Measurements from ENCODE around the gene MYH9.

Gene MYH9

GRCh38 chr22:36385491-36386350 is 2.0 kb downstream of the MYH9 start:
- no peak for DNase-seq

- DNase-seq, result no peak
Observed at GRCh38 chr22:36384766-36385481, 2.8 kb downstream of the MYH9 start.

DNA sequence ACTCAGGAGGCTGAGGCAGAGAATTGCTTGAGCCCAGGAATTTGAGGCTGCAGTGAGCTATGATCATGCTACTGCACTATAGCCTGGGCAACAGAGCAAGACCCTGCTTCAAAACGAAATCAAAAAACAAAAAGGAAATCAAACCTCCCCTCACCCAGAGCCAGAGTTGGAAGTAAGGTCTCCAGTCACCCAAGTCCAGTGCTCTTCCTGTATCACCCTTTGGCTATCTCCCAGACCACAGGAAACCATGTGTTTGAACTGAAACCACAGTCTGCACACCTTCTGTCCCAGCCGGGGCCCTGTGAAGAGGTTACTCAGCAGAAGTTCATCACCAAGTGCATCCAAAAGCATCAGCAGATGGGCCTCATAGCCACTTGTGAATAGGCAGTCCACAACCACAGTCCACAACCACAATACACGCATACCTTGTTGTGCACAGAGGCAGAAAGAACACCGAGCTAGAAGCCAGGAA is 4.6 kb downstream of the MYH9 start:
- DNase-seq, result no peak

DNA sequence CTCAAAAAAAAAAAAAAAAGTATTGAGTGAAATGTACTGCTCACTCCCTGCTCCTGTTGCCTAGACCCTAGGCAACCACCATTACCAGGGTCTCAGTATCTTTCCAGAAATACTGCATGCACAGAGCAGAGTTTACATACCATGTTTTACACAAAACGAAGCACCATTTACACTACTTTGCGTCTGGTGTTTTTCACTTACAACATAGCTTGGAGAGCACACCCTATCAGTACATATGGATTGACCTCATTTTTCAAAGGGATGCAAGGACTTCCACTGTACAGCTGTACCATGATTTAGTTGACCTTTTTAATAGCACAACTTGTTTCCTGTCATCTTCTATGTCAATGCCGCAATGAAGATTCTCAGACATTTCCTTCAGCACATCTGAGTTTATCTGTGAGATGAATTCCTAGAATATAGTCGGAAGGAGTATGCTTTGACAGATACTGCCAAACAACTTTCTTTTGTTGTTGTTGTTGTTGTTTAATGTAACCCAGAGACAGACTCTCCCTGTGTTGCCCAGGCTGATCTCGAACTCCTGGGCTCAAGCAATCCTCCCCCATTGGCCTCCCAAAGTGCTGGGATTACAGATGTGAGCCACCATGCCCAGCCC is 6.1 kb downstream of the MYH9 start:
- DNase-seq, result no peak

GRCh38 chr22:36379593-36380361 is 8.0 kb downstream of the MYH9 start:
- no peak for DNase-seq

DNA sequence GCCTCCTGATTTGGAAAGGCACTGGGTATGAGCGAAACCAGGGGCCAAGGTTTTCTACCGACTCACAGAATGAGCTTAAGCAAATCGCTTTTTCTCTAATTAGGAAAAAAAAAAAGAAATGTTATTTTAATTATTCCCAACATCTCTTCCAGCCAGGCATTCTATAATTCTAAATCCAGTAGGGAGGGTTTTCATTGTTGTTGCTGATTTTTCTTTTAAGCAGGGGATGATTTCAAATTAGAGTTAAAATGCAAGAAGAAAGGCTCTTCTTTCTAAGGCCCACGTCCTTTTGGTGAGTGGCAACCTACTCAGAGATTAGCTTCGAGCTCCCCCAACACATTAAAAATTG is 8.9 kb downstream of the MYH9 start:
- DNase-seq, result no peak

DNA sequence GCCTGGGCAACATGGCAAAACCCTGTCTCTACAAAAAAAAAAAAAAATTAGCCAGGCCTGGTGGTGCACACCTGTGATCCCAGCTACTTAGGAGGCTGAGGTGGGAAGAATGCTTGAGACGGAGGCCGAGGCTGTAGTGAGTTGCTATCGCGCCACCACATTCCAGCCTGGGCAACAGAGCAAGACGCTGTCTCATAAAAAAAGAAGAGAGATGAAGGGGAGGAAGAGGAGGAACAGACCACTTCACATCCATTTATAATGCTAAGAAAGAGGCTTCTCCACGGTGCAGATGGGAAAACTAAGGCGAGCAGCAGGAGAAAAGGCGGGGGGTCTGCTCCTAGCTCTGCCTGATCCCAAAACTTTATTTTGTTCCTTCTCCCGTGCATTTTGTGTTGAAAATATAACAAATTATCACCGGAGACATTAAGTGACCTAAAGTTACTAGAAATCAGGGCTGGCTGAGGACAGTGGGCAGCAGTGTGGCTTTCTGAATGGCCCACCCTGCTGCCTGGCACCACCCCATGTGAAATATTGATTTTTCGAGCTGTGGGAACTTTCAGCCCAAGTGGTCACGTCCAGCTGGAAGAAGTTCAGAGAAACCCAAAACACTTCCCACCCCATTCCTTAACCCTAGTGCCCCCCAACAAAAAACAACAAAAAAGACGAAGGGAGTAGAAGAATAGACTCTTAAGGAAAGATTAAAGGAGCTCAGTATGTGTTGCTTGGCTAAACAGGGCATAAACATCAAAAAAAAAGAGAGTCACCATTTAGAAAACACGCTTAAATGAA is 9.5 kb downstream of the MYH9 start:
- DNase-seq, result no peak

DNA sequence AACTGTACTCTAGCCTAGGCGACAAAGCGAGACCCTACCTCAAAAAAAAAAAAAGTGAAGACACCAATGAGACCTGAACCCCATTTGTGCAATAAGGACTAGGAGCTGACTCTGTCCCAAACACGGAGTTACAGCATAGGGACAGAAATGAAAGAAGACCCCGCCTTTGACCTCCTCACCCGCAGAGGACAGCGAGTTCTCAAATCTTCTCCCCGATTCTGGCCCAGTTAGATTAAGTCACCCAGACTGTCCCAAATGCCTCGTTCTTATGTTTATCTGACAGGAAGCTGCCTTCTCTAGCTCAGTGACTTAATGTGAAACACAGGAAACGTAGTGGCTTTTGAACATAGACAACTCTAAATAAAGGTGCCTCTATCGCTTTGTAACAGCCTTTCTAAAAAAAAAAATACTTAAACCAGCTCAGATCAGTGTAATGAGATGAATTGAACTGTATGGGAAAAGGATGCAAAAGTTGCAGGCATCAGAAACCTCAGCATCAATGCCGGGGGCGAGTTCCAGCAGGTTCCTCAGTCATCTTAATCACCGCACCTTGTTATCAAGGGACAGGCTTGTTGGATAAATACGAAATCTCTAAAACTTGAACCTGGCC is 10.6 kb downstream of the MYH9 start:
- DNase-seq, result peak; percentile 54

GRCh38 chr22:36376265-36376664 is 11.5 kb downstream of the MYH9 start:
- DNase-seq, result no peak

DNA sequence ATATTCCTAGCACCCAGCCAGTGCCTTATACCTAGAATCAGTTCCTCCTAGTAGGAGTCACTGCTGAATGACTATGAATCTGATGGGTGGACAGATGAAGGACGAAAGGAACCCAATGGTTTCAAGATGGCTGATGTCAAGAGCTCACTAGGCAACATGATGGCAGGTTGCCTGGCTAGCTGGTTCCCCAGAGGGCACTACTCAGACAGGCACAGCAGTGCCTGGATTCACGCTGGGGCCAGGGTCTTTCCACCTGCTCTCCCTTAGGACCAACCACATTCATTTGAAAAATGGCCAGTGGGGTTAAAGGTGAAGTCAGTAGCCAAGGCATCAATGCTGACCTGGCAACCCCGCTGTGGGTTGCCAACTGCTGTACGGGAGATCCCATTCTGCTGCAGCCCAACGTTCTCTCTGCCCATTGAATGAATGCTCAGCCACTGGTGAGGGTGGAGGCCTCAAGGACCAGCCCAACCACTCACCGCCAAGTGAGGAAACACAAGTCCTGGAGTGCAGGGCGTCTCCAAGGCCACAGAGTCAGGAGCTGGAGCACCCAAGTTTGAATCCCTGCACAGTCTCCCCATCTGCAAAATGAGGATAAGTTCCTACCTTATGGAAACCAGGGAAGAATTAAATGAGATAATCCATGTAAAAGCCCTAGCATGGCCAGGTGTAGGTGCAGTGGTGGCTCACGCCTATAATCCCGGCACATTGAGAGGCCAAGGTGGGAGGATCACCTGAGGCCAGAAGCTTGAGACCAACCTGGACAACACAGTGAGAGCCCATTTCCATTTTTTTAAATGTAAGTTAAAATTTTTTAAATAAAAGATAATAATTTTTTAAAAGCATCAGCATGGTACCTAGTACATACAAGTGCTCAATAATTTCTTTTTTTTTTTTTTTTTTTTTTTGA is 12.4 kb downstream of the MYH9 start:
- DNase-seq, result no peak

GRCh38 chr22:36374603-36375024 is 13.2 kb downstream of the MYH9 start:
- no peak for DNase-seq

DNA sequence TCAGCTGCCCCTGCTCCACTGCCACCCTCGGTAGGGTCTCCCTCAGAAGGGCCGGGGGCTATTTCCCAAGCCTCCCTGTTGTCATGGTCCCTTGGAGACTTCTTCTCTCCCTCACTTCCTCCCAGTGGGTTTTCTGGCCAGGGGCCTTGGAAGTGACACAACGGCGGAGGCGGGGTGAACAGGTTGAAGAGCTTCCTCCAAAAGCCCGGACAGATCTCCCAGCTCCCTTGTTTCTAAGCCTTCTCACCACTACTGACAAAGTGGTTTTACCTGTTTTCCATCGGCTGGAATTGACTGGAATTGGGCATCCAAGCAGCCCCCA is 14.5 kb downstream of the MYH9 start:
- no peak for DNase-seq

GRCh38 chr22:36371920-36372319 is 15.8 kb downstream of the MYH9 start:
- DNase-seq, result no peak

- no peak for DNase-seq
Observed at GRCh38 chr22:36369922-36370791, 17.6 kb downstream of the MYH9 start.

- DNase-seq, result no peak
Observed at GRCh38 chr22:36369004-36369921, 18.5 kb downstream of the MYH9 start.

- no peak for DNase-seq
Observed at GRCh38 chr22:36368359-36368983, 19.3 kb downstream of the MYH9 start.

DNA sequence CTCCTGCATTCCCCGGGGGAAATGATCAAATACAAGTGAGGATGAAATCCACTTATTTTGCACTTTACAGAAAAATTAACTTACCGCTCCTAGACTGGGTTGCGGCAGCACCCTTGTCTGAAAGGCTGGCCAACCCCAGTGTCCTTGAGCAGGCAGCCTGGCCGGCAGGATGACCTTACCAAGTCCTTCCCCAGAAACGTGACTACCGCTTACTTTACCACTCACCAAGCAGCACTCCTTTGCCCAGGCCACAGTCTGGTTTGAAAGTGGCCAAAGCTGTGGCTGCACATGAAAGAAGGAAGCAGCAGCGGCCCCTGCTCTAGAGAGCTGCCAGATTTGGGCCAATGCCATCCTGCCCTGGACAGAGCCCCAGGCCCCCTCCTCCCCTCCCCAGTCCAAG is 20.3 kb downstream of the MYH9 start:
- no peak for DNase-seq

DNA sequence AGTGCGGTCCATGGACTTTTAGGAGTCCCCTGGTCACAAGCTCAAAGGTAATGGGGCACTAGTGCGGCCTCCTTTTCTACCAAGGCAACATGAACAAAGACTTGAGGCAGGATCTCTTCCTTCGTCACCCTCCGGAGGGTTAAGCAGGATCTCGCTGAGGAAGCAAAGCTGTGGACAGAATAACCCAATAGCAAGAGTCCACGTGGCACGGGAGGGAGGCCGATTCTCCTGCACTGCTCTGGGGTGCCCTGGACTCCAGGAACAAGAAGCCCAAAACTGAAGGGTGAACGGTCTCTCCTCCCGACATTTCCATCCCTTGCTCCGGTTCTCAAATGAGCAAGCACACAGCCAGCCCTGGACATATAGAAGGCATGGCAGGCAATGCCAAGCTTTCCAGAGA is 20.7 kb downstream of the MYH9 start:
- DNase-seq, result no peak

Data from KG1 (cell line).